ENCODE results near the gene PEG3.

The PEG3 gene

GRCh38 chr19:56839652-56840450, 675 bp downstream of the PEG3 start:
- no peak for DNase-seq (ENCODE audit: low read depth in 1 of 2, low spot score in 1 of 2)

- DNase-seq (ENCODE audit: low read depth in 1 of 2, low spot score in 1 of 2), result no peak
Observed at GRCh38 chr19:56838909-56839651, 1.4 kb downstream of the PEG3 start.

GRCh38 chr19:56838024-56838908, 2.3 kb downstream of the PEG3 start:
- no peak for DNase-seq (ENCODE audit: low read depth in 1 of 2, low spot score in 1 of 2)

GRCh38 chr19:56837492-56838023, 3.0 kb downstream of the PEG3 start:
- DNase-seq (ENCODE audit: low read depth in 1 of 2, low spot score in 1 of 2), result no peak

- no peak for DNase-seq (ENCODE audit: low read depth in 1 of 2, low spot score in 1 of 2)
Observed at GRCh38 chr19:56837004-56837403, 3.5 kb downstream of the PEG3 start.

- DNase-seq (ENCODE audit: low read depth in 1 of 2, low spot score in 1 of 2), result no peak
Observed at GRCh38 chr19:56836059-56836458, 4.5 kb downstream of the PEG3 start.

- DNase-seq (ENCODE audit: low read depth in 1 of 2, low spot score in 1 of 2), result no peak
Observed at GRCh38 chr19:56835401-56835800, 5.1 kb downstream of the PEG3 start.

GRCh38 chr19:56834564-56835375, 5.8 kb downstream of the PEG3 start:
- DNase-seq (ENCODE audit: low read depth in 1 of 2, low spot score in 1 of 2), result no peak

GRCh38 chr19:56832352-56832928, 8.1 kb downstream of the PEG3 start:
- no peak for DNase-seq (ENCODE audit: low read depth in 1 of 2, low spot score in 1 of 2)

GRCh38 chr19:56831255-56831654, 9.3 kb downstream of the PEG3 start:
- DNase-seq (ENCODE audit: low read depth in 1 of 2, low spot score in 1 of 2), result no peak

GRCh38 chr19:56829596-56829995, 10.9 kb downstream of the PEG3 start:
- DNase-seq (ENCODE audit: low read depth in 1 of 2, low spot score in 1 of 2), result no peak

GRCh38 chr19:56827708-56828107, 12.8 kb downstream of the PEG3 start:
- no peak for DNase-seq (ENCODE audit: low read depth in 1 of 2, low spot score in 1 of 2)

- no peak for DNase-seq (ENCODE audit: low read depth in 1 of 2, low spot score in 1 of 2)
Observed at GRCh38 chr19:56823956-56824355, 16.6 kb downstream of the PEG3 start.

- no peak for DNase-seq (ENCODE audit: low read depth in 1 of 2, low spot score in 1 of 2)
Observed at GRCh38 chr19:56823417-56823816, 17.1 kb downstream of the PEG3 start.

GRCh38 chr19:56822755-56823154, 17.8 kb downstream of the PEG3 start:
- DNase-seq (ENCODE audit: low read depth in 1 of 2, low spot score in 1 of 2), result no peak

GRCh38 chr19:56821675-56822074, 18.9 kb downstream of the PEG3 start:
- no peak for DNase-seq (ENCODE audit: low read depth in 1 of 2, low spot score in 1 of 2)

- no peak for DNase-seq (ENCODE audit: low read depth in 1 of 2, low spot score in 1 of 2)
Observed at GRCh38 chr19:56821209-56821608, 19.3 kb downstream of the PEG3 start.

- no peak for DNase-seq (ENCODE audit: low read depth in 1 of 2, low spot score in 1 of 2)
Observed at GRCh38 chr19:56819166-56819565, 21.4 kb downstream of the PEG3 start.

GRCh38 chr19:56814656-56815055, 25.9 kb downstream of the PEG3 start:
- DNase-seq (ENCODE audit: low read depth in 1 of 2, low spot score in 1 of 2), result no peak

- DNase-seq (ENCODE audit: low read depth in 1 of 2, low spot score in 1 of 2), result no peak
Observed at GRCh38 chr19:56813531-56813930, 27.0 kb downstream of the PEG3 start.
